Measurements from ENCODE around the gene RNU6-9.

RNU6-9 gene

GRCh38 chr19:897442-898039, 4.3 kb downstream of the RNU6-9 start:
- no peaks in the 10 kb centered on the region for H3K36me3 Mint-ChIP-seq
- no peak overlapping the region for H3K4me3 Mint-ChIP-seq

GRCh38 chr19:898663-899062, 5.4 kb downstream of the RNU6-9 start:
- Mint-ChIP-seq H3K27me3 (no peaks in the 10 kb centered on the region), H3K27ac (no peak overlapping the region), H3K4me3 (no peak overlapping the region), H3K9me3 (ENCODE audit: low read depth) (no peaks in the 10 kb centered on the region), H3K4me1 (ENCODE audit: low read depth) (peaks cover 4% of the 10 kb centered on the region), H3K36me3 (no peaks in the 10 kb centered on the region)

More at GRCh38 chr19:897442-898039, 4.3 kb downstream of the RNU6-9 start:
- Mint-ChIP-seq H3K4me1 (ENCODE audit: low read depth) (peaks cover 4% of the 10 kb centered on the region), H3K9me3 (ENCODE audit: low read depth) (no peaks in the 10 kb centered on the region), H3K27me3 (no peaks in the 10 kb centered on the region), H3K27ac (no peak overlapping the region)

GRCh38 chr19:899336-900042, 6.2 kb downstream of the RNU6-9 start:
- H3K9me3 Mint-ChIP-seq (ENCODE audit: low read depth): no peaks in the 10 kb centered on the region
- H3K27ac Mint-ChIP-seq: no peak overlapping the region
- H3K36me3 Mint-ChIP-seq: no peaks in the 10 kb centered on the region
- no peaks in the 10 kb centered on the region for H3K27me3 Mint-ChIP-seq
- H3K4me1 Mint-ChIP-seq (ENCODE audit: low read depth): peaks cover 9% of the 10 kb centered on the region
- no peak overlapping the region for H3K4me3 Mint-ChIP-seq

GRCh38 chr19:900043-900301, 6.7 kb downstream of the RNU6-9 start:
- Mint-ChIP-seq H3K9me3 (ENCODE audit: low read depth) (no peaks in the 10 kb centered on the region), H3K36me3 (no peaks in the 10 kb centered on the region), H3K4me1 (ENCODE audit: low read depth) (peaks cover 13% of the 10 kb centered on the region), H3K4me3 (no peak overlapping the region), H3K27ac (no peak overlapping the region), H3K27me3 (no peaks in the 10 kb centered on the region)

- Mint-ChIP-seq H3K36me3 (no peaks in the 10 kb centered on the region), H3K4me1 (ENCODE audit: low read depth) (peaks cover 14% of the 10 kb centered on the region), H3K27me3 (no peaks in the 10 kb centered on the region), H3K4me3 (no peak overlapping the region), H3K27ac (no peak overlapping the region), H3K9me3 (ENCODE audit: low read depth) (no peaks in the 10 kb centered on the region)
These were observed 7.2 kb downstream of the RNU6-9 start for GRCh38 chr19:900302-901111.

- Mint-ChIP-seq H3K27me3 (no peaks in the 10 kb centered on the region), H3K9me3 (ENCODE audit: low read depth) (no peaks in the 10 kb centered on the region), H3K36me3 (no peaks in the 10 kb centered on the region), H3K4me1 (ENCODE audit: low read depth) (peaks cover 21% of the 10 kb centered on the region), H3K4me3 (no peak overlapping the region), H3K27ac (peak overlapping the region; percentile 28)
These were observed 8.2 kb downstream of the RNU6-9 start for GRCh38 chr19:901216-902092.

GRCh38 chr19:902093-902370, 8.7 kb downstream of the RNU6-9 start:
- H3K27ac Mint-ChIP-seq: peak overlapping the region; percentile 28
- no peaks in the 10 kb centered on the region for H3K36me3 Mint-ChIP-seq
- H3K4me3 Mint-ChIP-seq: no peak overlapping the region
- peaks cover 27% of the 10 kb centered on the region for H3K4me1 Mint-ChIP-seq (ENCODE audit: low read depth)
- H3K27me3 Mint-ChIP-seq: no peaks in the 10 kb centered on the region
- H3K9me3 Mint-ChIP-seq (ENCODE audit: low read depth): no peaks in the 10 kb centered on the region

GRCh38 chr19:902446-903226, 9.4 kb downstream of the RNU6-9 start:
- H3K27me3 Mint-ChIP-seq: no peaks in the 10 kb centered on the region
- H3K4me1 Mint-ChIP-seq (ENCODE audit: low read depth): peaks cover 33% of the 10 kb centered on the region
- no peaks in the 10 kb centered on the region for H3K9me3 Mint-ChIP-seq (ENCODE audit: low read depth)
- H3K36me3 Mint-ChIP-seq: no peaks in the 10 kb centered on the region
- H3K27ac Mint-ChIP-seq: no peak overlapping the region
- no peak overlapping the region for H3K4me3 Mint-ChIP-seq

- no peaks in the 10 kb centered on the region for H3K27me3 Mint-ChIP-seq
- H3K27ac Mint-ChIP-seq: no peak overlapping the region
- H3K36me3 Mint-ChIP-seq: no peaks in the 10 kb centered on the region
- H3K4me1 Mint-ChIP-seq (ENCODE audit: low read depth): peaks cover 38% of the 10 kb centered on the region
- no peaks in the 10 kb centered on the region for H3K9me3 Mint-ChIP-seq (ENCODE audit: low read depth)
- no peak overlapping the region for H3K4me3 Mint-ChIP-seq
These were observed 10.0 kb downstream of the RNU6-9 start for GRCh38 chr19:903266-903797.

GRCh38 chr19:904545-904944, 11.3 kb downstream of the RNU6-9 start:
- peaks cover 48% of the 10 kb centered on the region for H3K4me1 Mint-ChIP-seq (ENCODE audit: low read depth)

GRCh38 chr19:906480-906879, 13.2 kb downstream of the RNU6-9 start:
- Mint-ChIP-seq H3K9me3 (ENCODE audit: low read depth) (no peaks in the 10 kb centered on the region), H3K27me3 (no peaks in the 10 kb centered on the region), H3K36me3 (no peaks in the 10 kb centered on the region), H3K27ac (peak overlapping the region; percentile 72), H3K4me1 (ENCODE audit: low read depth) (peaks cover 61% of the 10 kb centered on the region), H3K4me3 (peak overlapping the region; percentile 57)

More at GRCh38 chr19:904545-904944, 11.3 kb downstream of the RNU6-9 start:
- H3K4me3 Mint-ChIP-seq: no peak overlapping the region
- no peaks in the 10 kb centered on the region for H3K9me3 Mint-ChIP-seq (ENCODE audit: low read depth)
- no peaks in the 10 kb centered on the region for H3K36me3 Mint-ChIP-seq
- H3K27me3 Mint-ChIP-seq: no peaks in the 10 kb centered on the region
- no peak overlapping the region for H3K27ac Mint-ChIP-seq

GRCh38 chr19:907183-907853, 14.0 kb downstream of the RNU6-9 start:
- Mint-ChIP-seq H3K36me3 (no peaks in the 10 kb centered on the region), H3K27ac (peak overlapping the region; percentile 72), H3K4me1 (ENCODE audit: low read depth) (peaks cover 59% of the 10 kb centered on the region), H3K9me3 (ENCODE audit: low read depth) (no peaks in the 10 kb centered on the region), H3K27me3 (no peaks in the 10 kb centered on the region), H3K4me3 (peak overlapping the region; percentile 54)

- H3K4me3 Mint-ChIP-seq: peak overlapping the region; percentile 80
- peak overlapping the region; percentile 79 for H3K27ac Mint-ChIP-seq
- H3K9me3 Mint-ChIP-seq (ENCODE audit: low read depth): no peaks in the 10 kb centered on the region
- no peaks in the 10 kb centered on the region for H3K27me3 Mint-ChIP-seq
- H3K4me1 Mint-ChIP-seq (ENCODE audit: low read depth): peaks cover 44% of the 10 kb centered on the region
- no peaks in the 10 kb centered on the region for H3K36me3 Mint-ChIP-seq
These were observed 18.1 kb downstream of the RNU6-9 start for GRCh38 chr19:911197-912033.
